NB4 (cell line): ENCODE results near the gene ATOH8.

Source experiments
- MAX ChIP-seq: IDR thresholded peaks from 2 replicates; pipeline ENCODE4 v1.6.1; 2011; ENCODE audit warnings: low read depth, low read length
- POLR2A ChIP-seq: IDR thresholded peaks from 2 replicates; pipeline ENCODE4 v1.6.1; 2011; ENCODE audit warnings: mild to moderate bottlenecking; ENCODE audit not compliant: insufficient read length; ENCODE audit errors: extremely low read depth
- TF ChIP-seq, protein P1 (sequence below): IDR thresholded peaks from one replicate; pipeline ENCODE4 v1.5.1; 2012; ENCODE audit warnings: low read depth, low read length

- TF ChIP-seq POLR2A, result no peak
- TF ChIP-seq, protein P1, sequence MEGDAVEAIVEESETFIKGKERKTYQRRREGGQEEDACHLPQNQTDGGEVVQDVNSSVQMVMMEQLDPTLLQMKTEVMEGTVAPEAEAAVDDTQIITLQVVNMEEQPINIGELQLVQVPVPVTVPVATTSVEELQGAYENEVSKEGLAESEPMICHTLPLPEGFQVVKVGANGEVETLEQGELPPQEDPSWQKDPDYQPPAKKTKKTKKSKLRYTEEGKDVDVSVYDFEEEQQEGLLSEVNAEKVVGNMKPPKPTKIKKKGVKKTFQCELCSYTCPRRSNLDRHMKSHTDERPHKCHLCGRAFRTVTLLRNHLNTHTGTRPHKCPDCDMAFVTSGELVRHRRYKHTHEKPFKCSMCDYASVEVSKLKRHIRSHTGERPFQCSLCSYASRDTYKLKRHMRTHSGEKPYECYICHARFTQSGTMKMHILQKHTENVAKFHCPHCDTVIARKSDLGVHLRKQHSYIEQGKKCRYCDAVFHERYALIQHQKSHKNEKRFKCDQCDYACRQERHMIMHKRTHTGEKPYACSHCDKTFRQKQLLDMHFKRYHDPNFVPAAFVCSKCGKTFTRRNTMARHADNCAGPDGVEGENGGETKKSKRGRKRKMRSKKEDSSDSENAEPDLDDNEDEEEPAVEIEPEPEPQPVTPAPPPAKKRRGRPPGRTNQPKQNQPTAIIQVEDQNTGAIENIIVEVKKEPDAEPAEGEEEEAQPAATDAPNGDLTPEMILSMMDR, result no peak
- TF ChIP-seq MAX, result no peak
Measured at GRCh38 chr2:85766229-85766628, 12.4 kb downstream of the ATOH8 start.
